BLaER1 (cell line): Measurements from ENCODE around the gene UBAC1.
"Not testable (repeated sequence)": the region's sequence is repeated elsewhere in the genome, so short reads cannot be mapped to it uniquely, and the experiment has no call there.

Experiments used
- H3K27ac ChIP-seq: shearing (Covaris generic); formaldehyde crosslinking; 2 replicates; pipeline ENCODE4 v1.8.1; 2022
- H3K27me3 ChIP-seq: shearing (Covaris generic); formaldehyde crosslinking; 2 replicates; pipeline ENCODE4 v1.8.1; 2022
- H3K36me3 ChIP-seq: shearing (Covaris generic); formaldehyde crosslinking; 2 replicates; pipeline ENCODE4 v1.8.1; 2022
- H3K4me1 ChIP-seq: shearing (Covaris generic); formaldehyde crosslinking; 2 replicates; pipeline ENCODE4 v1.8.1; 2022
- H3K4me2 ChIP-seq: shearing (Covaris generic); formaldehyde crosslinking; 2 replicates; pipeline ENCODE4 v1.8.1; 2022
- H3K4me3 ChIP-seq: shearing (Covaris generic); formaldehyde crosslinking; 2 replicates; pipeline ENCODE4 v1.8.1; 2022
- H3K9ac ChIP-seq: shearing (Covaris generic); formaldehyde crosslinking; 2 replicates; pipeline ENCODE4 v1.8.1; 2022
- H3K9me3 ChIP-seq: shearing (Covaris generic); formaldehyde crosslinking; 2 replicates; pipeline ENCODE4 v1.8.1; 2022
- H4K20me1 ChIP-seq: shearing (Covaris generic); formaldehyde crosslinking; 2 replicates; pipeline ENCODE4 v1.8.1; 2022
- Cebpa-rat ChIP-seq: shearing (Covaris generic); IDR thresholded peaks from 2 replicates; pipeline ENCODE4 v1.8.1; 2022

The UBAC1 gene

DNA sequence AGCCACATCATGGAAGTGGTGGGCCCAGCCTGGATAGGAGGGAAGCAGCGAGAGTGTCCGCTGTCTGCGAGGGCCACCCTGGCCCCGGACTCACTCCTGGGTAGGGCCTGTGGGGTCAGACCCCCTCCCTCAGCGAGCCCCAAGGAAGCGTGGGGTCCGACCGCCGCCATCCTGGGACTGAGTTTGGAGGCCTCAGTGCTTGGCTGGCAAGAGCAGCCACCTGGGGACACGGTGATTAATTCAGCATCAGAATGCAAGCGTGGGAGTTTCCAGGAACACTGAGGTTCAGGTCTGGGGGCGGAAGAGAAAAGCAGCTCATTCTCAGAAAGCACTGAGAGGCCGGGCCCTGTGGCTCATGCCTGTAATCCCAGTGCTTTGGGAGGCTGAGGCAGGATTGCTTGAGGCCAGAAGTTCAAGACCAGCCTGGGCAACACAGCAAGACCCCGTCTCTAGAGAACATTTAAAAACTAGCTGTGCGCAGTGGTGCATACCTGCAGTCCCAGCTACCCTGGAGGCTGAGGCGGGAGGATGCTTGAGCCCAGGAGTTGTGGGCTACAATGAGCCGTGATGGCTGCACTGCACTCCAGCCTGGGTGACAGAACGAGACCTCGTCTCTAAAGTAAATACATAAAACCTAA, 35.6 kb downstream of the UBAC1 start:
- peaks cover 60% of the 10 kb centered on the region for H3K36me3 ChIP-seq
- H3K9ac ChIP-seq, result no peak overlapping the region
- no peaks in the 10 kb centered on the region for H3K9me3 ChIP-seq
- TF ChIP-seq Cebpa-rat, result no peak
- H3K4me2 ChIP-seq, result no peak overlapping the region
- no peak overlapping the region for H3K4me3 ChIP-seq
- H3K4me1 ChIP-seq, result peaks cover 37% of the 10 kb centered on the region
- no peaks in the 10 kb centered on the region for H3K27me3 ChIP-seq
- peaks cover 37% of the 10 kb centered on the region for H4K20me1 ChIP-seq
- H3K27ac ChIP-seq, result no peak overlapping the region

DNA sequence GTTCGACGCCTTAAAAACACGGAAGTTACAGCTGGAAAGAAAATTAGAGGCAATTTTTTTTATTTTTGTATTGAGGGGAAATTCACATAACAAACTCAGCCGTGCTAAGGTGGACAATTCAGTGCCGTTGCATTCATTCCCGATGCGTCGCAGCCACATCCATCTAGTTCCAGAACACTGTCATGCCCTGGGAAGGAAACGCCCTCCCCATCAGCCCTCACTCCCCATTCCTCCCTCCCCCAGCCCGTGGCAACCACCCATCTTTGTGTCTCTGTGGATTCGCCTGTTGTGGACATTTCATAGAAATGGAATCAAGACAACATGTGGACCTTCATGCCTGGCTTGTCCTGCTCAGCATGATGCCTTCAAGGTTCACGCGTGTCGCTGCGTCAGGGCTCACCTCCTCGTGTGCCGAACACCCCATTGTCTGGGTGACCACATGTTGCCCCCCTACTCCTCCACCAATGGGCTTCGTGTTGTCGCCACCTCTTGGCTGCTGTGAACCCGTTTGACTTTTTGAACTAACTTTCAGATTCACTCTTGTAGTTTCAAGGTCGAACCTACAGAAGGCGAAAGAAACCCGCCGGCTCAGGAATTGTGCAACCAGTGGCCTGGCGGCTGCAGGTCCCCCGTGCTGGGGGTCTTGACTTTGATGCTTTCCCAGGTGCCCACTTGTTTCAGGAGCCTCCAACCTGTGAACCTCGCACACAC, 36.4 kb downstream of the UBAC1 start:
- Histone ChIP-seq H3K4me2 (no peak overlapping the region), H3K4me3 (no peak overlapping the region), H3K36me3 (peaks cover 52% of the 10 kb centered on the region), H4K20me1 (peaks cover 29% of the 10 kb centered on the region), H3K27me3 (no peaks in the 10 kb centered on the region), H3K9me3 (no peaks in the 10 kb centered on the region), H3K27ac (no peak overlapping the region), H3K9ac (no peak overlapping the region), H3K4me1 (peaks cover 31% of the 10 kb centered on the region)
- TF ChIP-seq Cebpa-rat, result no peak

DNA sequence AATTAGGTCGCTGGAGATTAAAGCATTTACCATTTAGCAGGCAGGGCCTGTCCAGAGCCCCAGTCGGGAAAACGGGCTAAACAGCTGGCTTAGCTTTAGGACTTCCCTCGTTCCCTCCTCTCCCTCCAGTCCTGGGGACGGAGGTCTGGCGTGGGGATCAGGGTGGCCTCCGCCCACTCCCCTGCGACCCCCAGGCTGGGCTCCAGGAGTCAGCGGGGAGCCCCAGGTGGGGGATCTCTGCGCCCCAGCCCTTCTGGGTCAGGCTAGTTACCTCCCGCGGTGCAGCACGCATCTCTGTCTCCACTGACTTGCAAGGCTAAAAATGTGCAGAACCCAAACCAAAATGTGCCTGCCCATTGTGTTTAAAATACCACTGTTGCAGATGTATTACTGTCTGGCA, 37.7 kb downstream of the UBAC1 start:
- TF ChIP-seq Cebpa-rat, result no peak
- H4K20me1 ChIP-seq, result peaks cover 16% of the 10 kb centered on the region
- no peaks in the 10 kb centered on the region for H3K9me3 ChIP-seq
- no peak overlapping the region for H3K27ac ChIP-seq
- H3K4me3 ChIP-seq, result no peak overlapping the region
- H3K36me3 ChIP-seq, result peaks cover 49% of the 10 kb centered on the region
- H3K4me1 ChIP-seq, result peaks cover 23% of the 10 kb centered on the region
- no peak overlapping the region for H3K4me2 ChIP-seq
- H3K27me3 ChIP-seq, result no peaks in the 10 kb centered on the region
- no peak overlapping the region for H3K9ac ChIP-seq

DNA sequence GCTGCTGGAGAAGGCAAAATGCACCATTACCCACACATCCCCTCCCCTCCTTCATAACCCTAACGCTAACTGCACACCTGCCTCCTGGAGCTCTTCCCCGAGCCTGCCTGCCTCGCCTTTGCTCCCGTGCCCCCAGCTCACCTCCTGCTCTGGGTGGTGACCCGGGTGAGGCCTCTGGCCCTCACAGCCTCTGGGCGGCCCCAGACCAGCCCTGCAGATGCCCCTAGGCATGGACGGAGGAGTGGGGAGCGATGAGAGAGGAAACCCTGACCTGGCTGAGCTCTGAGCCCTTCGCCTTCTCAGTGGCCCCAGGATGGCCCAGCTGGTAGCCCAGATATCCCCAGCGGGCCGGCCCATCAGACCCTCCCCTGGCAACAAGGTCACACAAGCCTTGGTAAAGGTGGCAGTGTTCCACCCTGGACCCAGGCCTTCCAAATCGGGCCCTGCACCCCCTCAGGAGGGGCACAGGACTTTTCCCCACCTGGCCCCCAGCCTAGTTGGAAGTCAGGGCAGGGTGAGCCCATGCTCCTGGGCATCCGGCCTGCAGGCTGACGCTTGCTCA, 39.3 kb downstream of the UBAC1 start:
- H3K4me1 ChIP-seq, result peaks cover 36% of the 10 kb centered on the region
- H3K27ac ChIP-seq, result no peak overlapping the region
- H3K4me3 ChIP-seq, result no peak overlapping the region
- H3K9me3 ChIP-seq, result peaks cover 9% of the 10 kb centered on the region; the same call in 1 of the 2 replicates
- H3K4me2 ChIP-seq, result no peak overlapping the region
- no peak overlapping the region for H3K9ac ChIP-seq
- no peaks in the 10 kb centered on the region for H3K27me3 ChIP-seq
- H3K36me3 ChIP-seq, result peaks cover 33% of the 10 kb centered on the region
- no peak for TF ChIP-seq Cebpa-rat
- H4K20me1 ChIP-seq, result no peaks in the 10 kb centered on the region

DNA sequence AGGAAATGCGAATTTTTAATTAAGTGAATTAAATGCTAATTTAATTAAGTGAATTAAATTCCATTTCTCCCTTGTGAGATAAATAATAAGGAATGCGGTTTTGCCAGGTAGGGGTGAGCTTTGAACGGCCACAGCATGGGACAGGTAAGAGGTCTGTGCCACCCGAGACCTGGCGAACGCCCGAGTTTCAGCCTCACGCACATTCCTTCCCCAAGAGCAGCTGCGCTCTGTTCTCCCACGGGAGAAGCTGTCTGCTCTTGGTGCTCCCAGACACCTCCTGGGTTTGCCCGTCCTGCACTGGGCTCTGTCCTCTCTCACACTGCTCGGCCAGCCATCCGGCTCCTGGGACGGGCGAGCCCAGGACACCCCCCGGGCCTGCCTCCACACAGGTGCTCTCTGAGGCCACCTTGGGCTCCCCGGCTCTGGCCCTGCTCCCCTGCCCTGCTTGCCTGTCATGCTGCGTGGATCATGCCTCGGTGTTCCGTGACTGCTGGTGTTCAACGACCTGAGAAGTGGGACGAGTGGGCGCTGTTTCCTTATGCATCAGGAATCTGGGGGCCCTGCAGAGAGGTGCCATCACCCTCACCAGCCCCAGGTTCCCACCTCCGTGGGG, 40.1 kb downstream of the UBAC1 start:
- Histone ChIP-seq H3K36me3 (peaks cover 30% of the 10 kb centered on the region), H3K9me3 (peaks cover 13% of the 10 kb centered on the region), H3K27ac (no peak overlapping the region), H3K4me2 (peak overlapping the region; percentile 11; the same call in 1 of the 2 replicates), H3K4me3 (no peak overlapping the region), H3K4me1 (peaks cover 42% of the 10 kb centered on the region), H4K20me1 (no peaks in the 10 kb centered on the region), H3K27me3 (no peaks in the 10 kb centered on the region), H3K9ac (no peak overlapping the region)
- TF ChIP-seq Cebpa-rat, result no peak

DNA sequence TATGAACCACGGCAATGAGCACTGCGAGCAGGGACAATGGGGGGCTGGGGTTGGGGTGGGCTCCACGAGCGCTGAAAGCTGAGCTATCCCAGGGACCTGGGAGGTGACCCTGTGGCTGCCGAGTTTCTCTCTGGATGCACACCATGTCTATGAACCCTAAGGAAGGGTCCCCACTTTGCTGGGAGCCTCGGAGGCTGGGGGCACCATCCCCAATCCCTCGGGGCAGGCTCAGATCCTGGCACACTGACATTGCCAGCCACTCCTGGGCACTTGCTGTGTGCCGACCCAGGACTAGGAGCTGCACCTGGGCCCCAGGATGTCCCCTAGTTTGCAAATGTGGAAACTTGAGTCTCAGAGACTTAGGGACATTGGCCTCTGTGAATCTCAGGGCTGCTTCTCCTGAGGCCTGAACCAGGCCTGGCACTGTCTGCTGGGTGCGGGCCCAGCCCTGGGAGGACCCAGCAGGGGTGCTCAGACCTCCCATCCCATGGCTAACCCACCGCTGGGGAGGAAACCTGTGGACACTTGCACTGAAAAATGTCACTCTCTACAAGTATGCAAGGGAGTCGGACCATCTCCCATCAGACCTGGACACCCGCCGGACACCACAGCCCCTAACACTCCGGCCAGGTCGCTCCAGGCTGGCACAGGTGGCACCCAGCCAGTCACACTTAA, 40.8 kb downstream of the UBAC1 start:
- H3K27me3 ChIP-seq, result no peaks in the 10 kb centered on the region
- TF ChIP-seq Cebpa-rat, result no peak
- peaks cover 20% of the 10 kb centered on the region for H3K9me3 ChIP-seq
- H3K4me3 ChIP-seq, result no peak overlapping the region
- H3K36me3 ChIP-seq, result peaks cover 32% of the 10 kb centered on the region
- no peak overlapping the region; the same call in 1 of the 2 replicates for H3K4me2 ChIP-seq
- peaks cover 42% of the 10 kb centered on the region for H3K4me1 ChIP-seq
- no peak overlapping the region for H3K9ac ChIP-seq
- H4K20me1 ChIP-seq, result no peaks in the 10 kb centered on the region
- H3K27ac ChIP-seq, result no peak overlapping the region

DNA sequence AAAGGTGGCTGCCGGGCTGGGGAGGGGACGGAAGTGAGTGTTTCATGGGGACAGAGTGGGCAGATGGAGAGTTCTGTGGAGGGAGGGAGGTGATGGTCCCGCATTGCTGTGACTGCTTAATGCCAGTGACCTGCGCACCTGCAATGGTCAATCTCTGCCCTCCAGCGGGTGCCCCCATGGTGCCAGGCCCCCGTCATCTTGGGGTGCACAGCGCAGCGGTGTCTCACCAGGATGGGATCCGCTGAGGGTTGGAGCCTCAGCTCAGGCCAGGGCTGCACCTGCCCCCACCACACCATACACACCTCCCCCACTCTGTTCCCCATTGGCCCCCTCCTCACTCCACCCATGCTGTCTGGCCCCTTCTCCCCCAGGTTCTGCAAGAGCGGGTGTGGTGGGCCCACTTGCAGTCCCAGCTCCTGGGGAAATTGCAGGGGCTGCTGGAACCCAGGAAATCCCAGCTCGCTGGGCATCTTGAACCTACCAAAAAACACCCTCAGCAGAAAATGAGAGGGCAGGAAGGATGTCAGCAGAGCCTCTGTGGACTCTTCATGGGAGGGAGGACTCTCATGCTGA, 41.8 kb downstream of the UBAC1 start:
- Histone ChIP-seq H3K9ac (no peak overlapping the region), H3K9me3 (peaks cover 30% of the 10 kb centered on the region), H3K4me2 (no peak overlapping the region), H3K36me3 (peaks cover 37% of the 10 kb centered on the region), H3K4me1 (peaks cover 42% of the 10 kb centered on the region), H3K4me3 (no peak overlapping the region), H3K27ac (no peak overlapping the region), H3K27me3 (no peaks in the 10 kb centered on the region), H4K20me1 (no peaks in the 10 kb centered on the region)
- no peak for TF ChIP-seq Cebpa-rat

DNA sequence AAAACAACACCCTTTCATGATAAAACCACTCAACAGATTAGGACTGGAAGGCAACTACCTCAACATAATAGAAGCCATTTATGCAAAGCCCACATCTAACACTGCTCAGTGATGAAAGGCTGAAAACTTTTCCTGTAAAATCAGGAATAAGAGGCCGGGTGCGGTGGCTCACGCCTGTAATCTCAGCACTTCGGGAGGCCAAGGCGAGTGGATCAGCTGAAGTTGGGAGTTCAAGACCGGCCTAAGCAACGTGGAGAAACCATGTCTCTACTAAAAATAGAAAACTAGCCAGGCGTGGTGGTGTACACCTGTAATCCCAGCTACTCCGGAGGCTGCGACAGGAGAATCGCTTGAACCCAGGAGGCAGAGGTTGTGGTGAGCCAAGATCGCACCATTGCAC, 44.9 kb downstream of the UBAC1 start:
- peaks cover 43% of the 10 kb centered on the region for H3K4me1 ChIP-seq
- H3K27me3 ChIP-seq, H3K9ac ChIP-seq, H4K20me1 ChIP-seq, H3K4me3 ChIP-seq, H3K4me2 ChIP-seq, H3K27ac ChIP-seq: not testable (repeated sequence)
- H3K36me3 ChIP-seq, result peaks cover 57% of the 10 kb centered on the region
- peaks cover 43% of the 10 kb centered on the region for H3K9me3 ChIP-seq

DNA sequence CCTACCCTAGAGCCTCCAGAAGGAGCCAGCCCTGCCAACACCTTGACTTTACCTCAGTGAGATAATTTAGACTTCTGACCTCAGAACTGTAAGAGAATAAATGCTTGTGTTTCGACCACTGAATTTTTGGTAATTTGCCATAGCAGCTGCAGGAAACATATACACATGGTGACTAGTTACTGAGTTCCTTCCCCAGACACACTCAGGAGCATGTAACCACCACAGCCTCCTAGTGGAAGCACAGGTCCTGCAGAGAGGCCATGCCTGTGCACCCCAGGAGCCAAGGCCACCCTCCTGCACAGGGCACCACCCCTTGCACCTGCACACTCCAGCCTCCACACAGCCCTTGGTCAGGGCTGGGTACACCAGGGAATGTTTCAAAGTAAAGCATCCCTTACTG, 46.3 kb downstream of the UBAC1 start:
- no peak overlapping the region for H3K9ac ChIP-seq
- no peaks in the 10 kb centered on the region for H3K27me3 ChIP-seq
- 0 out of 2 replicates have a peak, but pooled peaks cover 6% of the 10 kb centered on the region for H4K20me1 ChIP-seq
- no peak for TF ChIP-seq Cebpa-rat
- H3K36me3 ChIP-seq, result peaks cover 66% of the 10 kb centered on the region
- peaks cover 40% of the 10 kb centered on the region for H3K4me1 ChIP-seq
- H3K9me3 ChIP-seq, result peaks cover 43% of the 10 kb centered on the region
- H3K4me3 ChIP-seq, result no peak overlapping the region; the same call in 1 of the 2 replicates
- no peak overlapping the region for H3K27ac ChIP-seq
- no peak overlapping the region for H3K4me2 ChIP-seq

DNA sequence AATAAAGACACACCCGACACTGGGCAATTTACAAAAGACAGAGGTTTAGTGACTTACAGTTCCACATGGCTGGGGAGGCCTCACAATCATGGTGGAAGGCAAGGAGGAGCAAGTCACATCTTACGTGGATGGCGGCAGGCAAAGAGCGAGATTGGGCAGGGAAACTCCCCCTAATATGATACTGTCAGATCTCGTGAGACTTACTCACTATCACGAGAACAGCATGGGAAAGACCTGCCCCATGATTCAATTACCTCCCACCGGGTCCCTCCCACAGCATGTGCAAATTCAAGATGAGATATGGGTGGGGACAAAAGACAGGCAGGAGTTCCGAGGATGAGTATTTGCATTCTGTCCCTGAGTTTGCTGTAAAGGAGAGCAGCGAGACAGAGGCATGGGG, 49.9 kb downstream of the UBAC1 start:
- H3K27ac ChIP-seq, H3K27me3 ChIP-seq, H3K4me3 ChIP-seq, H3K4me2 ChIP-seq, H3K9ac ChIP-seq: not testable (repeated sequence)
- H3K4me1 ChIP-seq, result peaks cover 33% of the 10 kb centered on the region
- peaks cover 58% of the 10 kb centered on the region for H3K36me3 ChIP-seq
- H3K9me3 ChIP-seq, result peaks cover 32% of the 10 kb centered on the region
- H4K20me1 ChIP-seq, result peaks cover 11% of the 10 kb centered on the region
